Stomach (tissue), 4 donors: Measurements from ENCODE around the gene SCNM1.

Source experiments
- POLR2A ChIP-seq, 4 donors: fragments of 450-650 bp; IDR thresholded peaks; one replicate each; pipeline ENCODE4 v1.6.1; 2016; ENCODE audit warnings: antibody characterized with exemption in 4 of 4, control low read depth in 2 of 4, mild to moderate bottlenecking in 1 of 4, moderate library complexity in 1 of 4
- TF ChIP-seq, protein P1 (sequence below), 7 experiments: fragments of 450-650 bp in 4 of 7; fragments of 200-600 bp in 3 of 7; sonication (generic) in 3 of 7; IDR thresholded peaks; one replicate each; pipeline ENCODE4 v1.5.1; 2016 to 2019; ENCODE audit warnings: antibody characterized with exemption in 7 of 7, control low read depth in 2 of 7, mild to moderate bottlenecking in 1 of 7

DNA sequence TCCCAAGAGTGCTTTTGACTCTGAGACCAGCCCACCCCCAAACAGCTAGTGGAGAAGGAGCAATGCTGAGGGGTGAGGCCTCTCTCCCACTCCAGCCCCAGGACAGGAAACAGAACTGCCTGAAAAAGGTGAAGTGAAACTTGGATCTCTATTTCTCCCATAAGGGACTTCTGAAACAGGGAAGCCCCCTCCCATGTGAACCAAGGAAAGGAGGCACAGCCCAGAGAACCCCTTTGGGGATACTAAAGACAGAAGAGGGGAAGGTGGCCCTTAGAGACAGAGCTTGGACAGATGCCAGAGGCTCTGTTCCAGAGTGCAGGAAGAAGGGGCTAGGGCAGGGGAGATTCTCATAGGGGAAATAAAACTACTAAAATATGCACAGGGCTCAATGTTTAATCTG, 6.6 kb upstream of the SCNM1 start:
- TF ChIP-seq, protein P1, sequence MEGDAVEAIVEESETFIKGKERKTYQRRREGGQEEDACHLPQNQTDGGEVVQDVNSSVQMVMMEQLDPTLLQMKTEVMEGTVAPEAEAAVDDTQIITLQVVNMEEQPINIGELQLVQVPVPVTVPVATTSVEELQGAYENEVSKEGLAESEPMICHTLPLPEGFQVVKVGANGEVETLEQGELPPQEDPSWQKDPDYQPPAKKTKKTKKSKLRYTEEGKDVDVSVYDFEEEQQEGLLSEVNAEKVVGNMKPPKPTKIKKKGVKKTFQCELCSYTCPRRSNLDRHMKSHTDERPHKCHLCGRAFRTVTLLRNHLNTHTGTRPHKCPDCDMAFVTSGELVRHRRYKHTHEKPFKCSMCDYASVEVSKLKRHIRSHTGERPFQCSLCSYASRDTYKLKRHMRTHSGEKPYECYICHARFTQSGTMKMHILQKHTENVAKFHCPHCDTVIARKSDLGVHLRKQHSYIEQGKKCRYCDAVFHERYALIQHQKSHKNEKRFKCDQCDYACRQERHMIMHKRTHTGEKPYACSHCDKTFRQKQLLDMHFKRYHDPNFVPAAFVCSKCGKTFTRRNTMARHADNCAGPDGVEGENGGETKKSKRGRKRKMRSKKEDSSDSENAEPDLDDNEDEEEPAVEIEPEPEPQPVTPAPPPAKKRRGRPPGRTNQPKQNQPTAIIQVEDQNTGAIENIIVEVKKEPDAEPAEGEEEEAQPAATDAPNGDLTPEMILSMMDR (IDR thresholded peaks at IDR 0.05), result no peak
- TF ChIP-seq POLR2A (IDR thresholded peaks at IDR 0.05), result no peak
